Calu3 (cell line): ENCODE data around the gene UNC13C. TPM values are rescaled to one million over a fixed set of nuclear protein-coding genes. Genes with fewer than 3 reads are reported as not detected.

Experiments used
- BruUV-seq: library from RNA; stranded (reverse); fragments of 400-500 nt; replicated peaks from 2 replicates; lab custom pipeline; 2021; lab: Mats Ljungman, UMichigan
- CTCF ChIA-PET: fragments of 300-600 bp; sonication (Branson Sonifier 250); formaldehyde crosslinking; loops from one replicate; lab custom pipeline; 2022; ENCODE audit warnings: antibody characterized with exemption; lab: Charles Lee
- DNase-seq: peaks from one replicate; pipeline ENCODE4 v3.0.0; 2022
- H3K27ac Mint-ChIP-seq: one replicate; pipeline ENCODE4 v1.8.0; 2022; ENCODE audit warnings: mixed read lengths; ENCODE audit not compliant: unreplicated experiment
- H3K27me3 Mint-ChIP-seq: one replicate; pipeline ENCODE4 v1.8.0; 2022; ENCODE audit warnings: mixed read lengths; ENCODE audit not compliant: unreplicated experiment
- H3K36me3 Mint-ChIP-seq: one replicate; pipeline ENCODE4 v1.8.0; 2022; ENCODE audit warnings: mild to moderate bottlenecking, moderate library complexity, mixed read lengths; ENCODE audit not compliant: insufficient read depth, unreplicated experiment
- H3K4me1 Mint-ChIP-seq: one replicate; pipeline ENCODE4 v1.8.0; 2022; ENCODE audit warnings: mild to moderate bottlenecking, low read depth, mixed read lengths; ENCODE audit not compliant: unreplicated experiment
- H3K4me3 Mint-ChIP-seq: one replicate; pipeline ENCODE4 v1.8.0; 2022; ENCODE audit warnings: mild to moderate bottlenecking, low read depth, moderate library complexity, mixed read lengths; ENCODE audit not compliant: unreplicated experiment
- H3K9me3 Mint-ChIP-seq: one replicate; pipeline ENCODE4 v1.8.0; 2022; ENCODE audit warnings: low read depth, mixed read lengths; ENCODE audit not compliant: unreplicated experiment
- CTCF ChIP-seq: fragments of 200-600 bp; IDR thresholded peaks from one replicate; pipeline ENCODE4 v1.8.0; 2022; ENCODE audit warnings: antibody characterized with exemption; ENCODE audit not compliant: unreplicated experiment
- intact Hi-C: fragments of 100-400 bp; cut with micrococcal nuclease; formaldehyde crosslinking; loops from one replicate; pipeline ENCODE4 v1.10.0; 2022; ENCODE audit not compliant: unreplicated experiment
- total RNA-seq: library from RNA; stranded (reverse); gene quantifications from 2 replicates; pipeline ENCODE4 v1.2.3, GENCODE V29; 2022

The UNC13C gene
- total RNA-seq, 1 experiment from 2014 or later: 0.38 TPM

GRCh38 chr15:54097019-54097418 lies 118.8 kb downstream of the UNC13C start:
- no peaks in the 10 kb centered on the region for H3K4me1 Mint-ChIP-seq
- H3K27me3 Mint-ChIP-seq: no peaks in the 10 kb centered on the region
- H3K27ac Mint-ChIP-seq: no peak overlapping the region
- H3K36me3 Mint-ChIP-seq: no peaks in the 10 kb centered on the region
- intact Hi-C loops: no loop called here
- no TSS peak for BruUV-seq
- no peak for DNase-seq
- CTCF ChIA-PET: no interaction called here
- peaks cover 12% of the 10 kb centered on the region for H3K9me3 Mint-ChIP-seq
- no peak overlapping the region for H3K4me3 Mint-ChIP-seq
- no peak for TF ChIP-seq CTCF

- Mint-ChIP-seq H3K4me3 (no peak overlapping the region), H3K27me3 (no peaks in the 10 kb centered on the region), H3K27ac (no peak overlapping the region), H3K9me3 (peaks cover 11% of the 10 kb centered on the region), H3K4me1 (no peaks in the 10 kb centered on the region), H3K36me3 (no peaks in the 10 kb centered on the region)
- DNase-seq: no peak
- BruUV-seq: no TSS peak
- TF ChIP-seq CTCF: no peak
- CTCF ChIA-PET: no interaction called here
- intact Hi-C loops: no loop called here
These were observed 120.8 kb downstream of the UNC13C start for GRCh38 chr15:54099010-54099409.

DNA sequence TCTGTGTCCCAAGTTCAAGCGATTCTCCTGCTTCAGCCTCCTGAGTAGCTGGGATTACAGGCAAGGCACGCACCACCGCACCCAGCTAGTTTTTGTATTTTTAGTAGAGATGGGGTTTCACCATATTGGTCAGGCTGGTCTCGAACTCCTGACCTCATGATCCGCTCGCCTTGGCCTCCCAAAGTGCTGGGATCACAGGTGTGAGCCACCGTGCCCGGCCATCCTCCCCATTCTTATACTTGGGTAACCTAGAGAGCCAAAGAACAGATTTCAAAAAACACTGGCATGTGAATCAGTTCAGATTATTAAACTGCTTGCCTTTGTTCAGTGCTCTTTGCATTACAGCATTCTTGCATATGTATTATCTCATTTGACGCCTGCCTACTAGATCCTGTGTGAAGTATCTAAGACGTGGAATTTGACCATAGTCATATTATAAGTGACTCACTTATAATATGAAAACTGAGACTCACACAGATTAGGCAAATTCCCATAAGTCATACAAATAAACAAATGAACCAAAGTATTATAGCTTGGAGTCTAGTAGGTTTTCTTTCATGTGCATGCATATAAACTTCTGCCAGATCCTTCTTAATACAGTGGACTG lies 123.5 kb downstream of the UNC13C start:
- CTCF ChIA-PET: no interaction called here
- Mint-ChIP-seq H3K36me3 (no peaks in the 10 kb centered on the region), H3K9me3 (peaks cover 10% of the 10 kb centered on the region), H3K27ac (no peak overlapping the region), H3K27me3 (no peaks in the 10 kb centered on the region), H3K4me1 (no peaks in the 10 kb centered on the region), H3K4me3 (no peak overlapping the region)
- DNase-seq: no peak
- TF ChIP-seq CTCF: no peak
- no TSS peak for BruUV-seq
- intact Hi-C loops: no loop called here

DNA sequence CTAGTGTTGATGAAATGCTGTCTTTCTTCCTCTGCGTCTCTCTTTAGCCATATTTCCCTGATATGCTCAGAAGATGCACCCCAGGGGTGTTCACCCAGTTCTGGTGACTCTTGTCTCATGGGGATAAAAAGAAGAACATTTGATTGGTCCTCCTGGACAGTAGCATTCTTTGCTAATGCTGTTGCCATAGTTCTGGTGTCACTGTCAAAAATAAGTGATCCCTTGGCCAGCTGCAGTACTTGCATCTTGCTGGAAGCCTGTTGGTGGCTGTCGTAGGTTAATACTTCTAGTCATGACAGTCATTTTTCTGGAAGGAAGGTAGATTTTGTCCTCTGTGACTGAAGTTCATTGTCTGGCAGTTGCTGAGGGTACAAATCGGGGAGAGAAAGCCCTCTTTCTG lies 124.5 kb downstream of the UNC13C start:
- no peak overlapping the region for H3K27ac Mint-ChIP-seq
- intact Hi-C loops: no loop called here
- no peaks in the 10 kb centered on the region for H3K27me3 Mint-ChIP-seq
- DNase-seq: no peak
- CTCF ChIA-PET: no interaction called here
- H3K4me1 Mint-ChIP-seq: no peaks in the 10 kb centered on the region
- no peak for TF ChIP-seq CTCF
- H3K36me3 Mint-ChIP-seq: no peaks in the 10 kb centered on the region
- H3K4me3 Mint-ChIP-seq: no peak overlapping the region
- H3K9me3 Mint-ChIP-seq: peaks cover 7% of the 10 kb centered on the region
- BruUV-seq: no TSS peak
